ENCODE results near the gene CCER1.

The CCER1 gene

DNA sequence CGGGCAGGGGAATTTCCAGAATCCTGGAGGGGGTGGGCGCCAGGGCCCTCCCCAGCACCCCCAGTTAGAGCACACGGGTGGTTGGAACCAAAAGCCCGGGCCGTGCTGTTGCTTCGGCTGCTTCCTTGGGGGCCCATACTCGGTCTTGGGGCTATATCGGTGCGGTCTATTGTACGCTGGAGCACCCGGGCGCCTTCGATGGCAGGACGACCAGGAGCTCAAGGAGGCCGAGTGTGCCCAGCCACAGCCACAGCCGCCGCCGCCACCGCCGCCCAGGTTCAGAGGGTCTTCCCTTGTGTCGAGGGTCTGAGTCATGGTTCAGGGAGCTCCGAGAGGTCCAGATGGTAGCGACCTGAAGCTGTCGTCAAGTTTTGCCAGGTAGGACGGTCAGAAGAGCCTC lies 548 bp downstream of the CCER1 start:
- no peak overlapping the region for H2AFZ ChIP-seq (ENCODE audit: low read depth, low read length)
- no peaks in the 10 kb centered on the region for H3K36me3 ChIP-seq (ENCODE audit: insufficient read depth, low read length)
- no peak overlapping the region for H3K27ac ChIP-seq (ENCODE audit: low read length)
- H4K20me1 ChIP-seq (ENCODE audit: insufficient read depth, low read length), result no peaks in the 10 kb centered on the region
- no peak overlapping the region for H3K9ac ChIP-seq (ENCODE audit: low read depth, low read length)
- no peak for DNase-seq
- H3K9me3 ChIP-seq (ENCODE audit: insufficient read depth, low read length, severe bottlenecking), result no peaks in the 10 kb centered on the region
- H3K4me1 ChIP-seq (ENCODE audit: insufficient read depth, low read length), result no peaks in the 10 kb centered on the region
- no peaks in the 10 kb centered on the region for H3K27me3 ChIP-seq (ENCODE audit: insufficient read depth, low read length, poor library complexity)
- H3K4me2 ChIP-seq (ENCODE audit: insufficient read depth, low read length), result no peak overlapping the region
- no peak overlapping the region for H3K4me3 ChIP-seq (ENCODE audit: low read depth in 1 of 2, low read length in 2 of 2)
- no peak for TF ChIP-seq EZH2 (IDR thresholded peaks at IDR 0.05; ENCODE audit: borderline replicate concordance, low read depth, low read length, severe bottlenecking)
- TF ChIP-seq, protein P1, sequence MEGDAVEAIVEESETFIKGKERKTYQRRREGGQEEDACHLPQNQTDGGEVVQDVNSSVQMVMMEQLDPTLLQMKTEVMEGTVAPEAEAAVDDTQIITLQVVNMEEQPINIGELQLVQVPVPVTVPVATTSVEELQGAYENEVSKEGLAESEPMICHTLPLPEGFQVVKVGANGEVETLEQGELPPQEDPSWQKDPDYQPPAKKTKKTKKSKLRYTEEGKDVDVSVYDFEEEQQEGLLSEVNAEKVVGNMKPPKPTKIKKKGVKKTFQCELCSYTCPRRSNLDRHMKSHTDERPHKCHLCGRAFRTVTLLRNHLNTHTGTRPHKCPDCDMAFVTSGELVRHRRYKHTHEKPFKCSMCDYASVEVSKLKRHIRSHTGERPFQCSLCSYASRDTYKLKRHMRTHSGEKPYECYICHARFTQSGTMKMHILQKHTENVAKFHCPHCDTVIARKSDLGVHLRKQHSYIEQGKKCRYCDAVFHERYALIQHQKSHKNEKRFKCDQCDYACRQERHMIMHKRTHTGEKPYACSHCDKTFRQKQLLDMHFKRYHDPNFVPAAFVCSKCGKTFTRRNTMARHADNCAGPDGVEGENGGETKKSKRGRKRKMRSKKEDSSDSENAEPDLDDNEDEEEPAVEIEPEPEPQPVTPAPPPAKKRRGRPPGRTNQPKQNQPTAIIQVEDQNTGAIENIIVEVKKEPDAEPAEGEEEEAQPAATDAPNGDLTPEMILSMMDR (IDR thresholded peaks at IDR 0.05; ENCODE audit: borderline replicate concordance, extremely low read depth, low read length, poor library complexity, severe bottlenecking), result no peak
- no peak for ATAC-seq (ENCODE audit: insufficient read depth, low read depth)
- H3K79me2 ChIP-seq (ENCODE audit: insufficient read depth, low read length), result no peaks in the 10 kb centered on the region

DNA sequence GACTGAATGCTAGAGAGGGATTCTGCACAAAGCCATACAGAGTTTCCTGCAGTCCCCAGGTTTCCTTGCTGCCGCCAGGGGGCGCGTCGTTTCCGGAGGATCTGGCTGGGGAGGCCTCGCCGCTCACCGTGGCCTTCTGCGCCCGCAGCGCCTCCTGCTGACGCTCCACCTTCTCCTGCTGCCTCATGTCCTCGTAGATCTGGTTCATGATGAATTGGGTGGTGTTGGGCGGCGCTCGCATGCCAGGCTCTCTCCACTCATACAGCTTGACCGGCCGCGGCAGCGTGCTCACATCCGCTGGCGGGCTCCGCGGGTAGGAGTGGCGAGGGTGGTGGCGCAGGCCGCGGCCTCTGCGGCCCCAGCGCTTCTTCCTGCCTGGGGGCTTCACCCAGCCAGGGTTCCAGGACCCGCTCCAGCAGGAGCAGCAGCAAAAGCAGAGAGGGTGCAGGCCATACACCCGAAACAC lies 987 bp downstream of the CCER1 start:
- no peak overlapping the region for H2AFZ ChIP-seq (ENCODE audit: low read depth, low read length)
- DNase-seq (no peak), ATAC-seq (ENCODE audit: insufficient read depth, low read depth) (no peak)
- no peaks in the 10 kb centered on the region for H3K9me3 ChIP-seq (ENCODE audit: insufficient read depth, low read length, severe bottlenecking)
- no peaks in the 10 kb centered on the region for H3K79me2 ChIP-seq (ENCODE audit: insufficient read depth, low read length)
- H3K4me3 ChIP-seq (ENCODE audit: low read depth in 1 of 2, low read length in 2 of 2), result no peak overlapping the region
- H4K20me1 ChIP-seq (ENCODE audit: insufficient read depth, low read length), result no peaks in the 10 kb centered on the region
- no peaks in the 10 kb centered on the region for H3K27me3 ChIP-seq (ENCODE audit: insufficient read depth, low read length, poor library complexity)
- H3K4me2 ChIP-seq (ENCODE audit: insufficient read depth, low read length), result no peak overlapping the region
- H3K36me3 ChIP-seq (ENCODE audit: insufficient read depth, low read length), result no peaks in the 10 kb centered on the region
- TF ChIP-seq, protein P1 (IDR thresholded peaks at IDR 0.05; ENCODE audit: borderline replicate concordance, extremely low read depth, low read length, poor library complexity, severe bottlenecking), result peak; percentile 28
- no peak for TF ChIP-seq EZH2 (IDR thresholded peaks at IDR 0.05; ENCODE audit: borderline replicate concordance, low read depth, low read length, severe bottlenecking)
- H3K4me1 ChIP-seq (ENCODE audit: insufficient read depth, low read length), result no peaks in the 10 kb centered on the region
- no peak overlapping the region for H3K27ac ChIP-seq (ENCODE audit: low read length)
- H3K9ac ChIP-seq (ENCODE audit: low read depth, low read length), result no peak overlapping the region

DNA sequence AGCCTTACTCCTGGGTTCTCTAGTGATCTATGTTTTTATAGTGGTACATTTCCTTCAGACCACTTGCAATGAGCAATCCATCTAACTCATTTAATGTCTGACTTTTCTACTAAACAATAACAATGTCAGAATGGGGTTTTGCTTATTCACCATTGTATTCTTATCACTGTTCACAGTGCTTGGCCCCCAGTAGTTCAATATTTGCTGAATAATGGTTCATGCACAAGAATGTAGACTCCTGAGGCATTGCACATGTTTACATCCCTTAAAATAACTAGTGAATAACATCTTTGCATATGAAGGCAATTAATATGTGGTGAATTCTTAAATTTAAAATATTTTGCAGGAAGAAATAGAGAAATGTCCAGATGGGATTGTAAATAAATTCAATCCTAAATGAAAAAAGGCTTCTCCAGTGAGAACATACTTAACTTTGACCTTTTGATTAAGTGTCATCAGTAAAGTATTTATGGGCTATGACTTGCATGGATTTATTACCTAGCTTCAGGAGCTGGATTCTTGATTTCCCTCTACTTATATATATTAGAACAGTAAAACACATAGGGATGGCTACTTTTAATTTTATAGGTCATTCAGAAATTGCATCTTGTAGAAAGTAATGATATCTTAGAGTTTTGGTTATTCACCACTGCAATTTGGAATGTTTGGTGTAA lies 3.4 kb downstream of the CCER1 start:
- Histone ChIP-seq H3K79me2 (ENCODE audit: insufficient read depth, low read length) (no peaks in the 10 kb centered on the region), H3K4me1 (ENCODE audit: insufficient read depth, low read length) (no peaks in the 10 kb centered on the region), H2AFZ (ENCODE audit: low read depth, low read length) (no peak overlapping the region), H4K20me1 (ENCODE audit: insufficient read depth, low read length) (no peaks in the 10 kb centered on the region), H3K9ac (ENCODE audit: low read depth, low read length) (no peak overlapping the region), H3K27ac (ENCODE audit: low read length) (no peak overlapping the region), H3K36me3 (ENCODE audit: insufficient read depth, low read length) (no peaks in the 10 kb centered on the region), H3K4me3 (ENCODE audit: low read depth in 1 of 2, low read length in 2 of 2) (no peak overlapping the region), H3K4me2 (ENCODE audit: insufficient read depth, low read length) (no peak overlapping the region), H3K9me3 (ENCODE audit: insufficient read depth, low read length, severe bottlenecking) (no peaks in the 10 kb centered on the region), H3K27me3 (ENCODE audit: insufficient read depth, low read length, poor library complexity) (no peaks in the 10 kb centered on the region)
- TF ChIP-seq, protein P1 (IDR thresholded peaks at IDR 0.05; ENCODE audit: borderline replicate concordance, extremely low read depth, low read length, poor library complexity, severe bottlenecking), result no peak
- TF ChIP-seq EZH2 (IDR thresholded peaks at IDR 0.05; ENCODE audit: borderline replicate concordance, low read depth, low read length, severe bottlenecking), result no peak
- ATAC-seq (ENCODE audit: insufficient read depth, low read depth) (no peak), DNase-seq (no peak)
